ENCODE measurements around the gene BCOR.

The BCOR gene

GRCh38 chrX:40096395-40097091 is 1.2 kb downstream of the BCOR start:
- DNase-seq: no peak

DNA sequence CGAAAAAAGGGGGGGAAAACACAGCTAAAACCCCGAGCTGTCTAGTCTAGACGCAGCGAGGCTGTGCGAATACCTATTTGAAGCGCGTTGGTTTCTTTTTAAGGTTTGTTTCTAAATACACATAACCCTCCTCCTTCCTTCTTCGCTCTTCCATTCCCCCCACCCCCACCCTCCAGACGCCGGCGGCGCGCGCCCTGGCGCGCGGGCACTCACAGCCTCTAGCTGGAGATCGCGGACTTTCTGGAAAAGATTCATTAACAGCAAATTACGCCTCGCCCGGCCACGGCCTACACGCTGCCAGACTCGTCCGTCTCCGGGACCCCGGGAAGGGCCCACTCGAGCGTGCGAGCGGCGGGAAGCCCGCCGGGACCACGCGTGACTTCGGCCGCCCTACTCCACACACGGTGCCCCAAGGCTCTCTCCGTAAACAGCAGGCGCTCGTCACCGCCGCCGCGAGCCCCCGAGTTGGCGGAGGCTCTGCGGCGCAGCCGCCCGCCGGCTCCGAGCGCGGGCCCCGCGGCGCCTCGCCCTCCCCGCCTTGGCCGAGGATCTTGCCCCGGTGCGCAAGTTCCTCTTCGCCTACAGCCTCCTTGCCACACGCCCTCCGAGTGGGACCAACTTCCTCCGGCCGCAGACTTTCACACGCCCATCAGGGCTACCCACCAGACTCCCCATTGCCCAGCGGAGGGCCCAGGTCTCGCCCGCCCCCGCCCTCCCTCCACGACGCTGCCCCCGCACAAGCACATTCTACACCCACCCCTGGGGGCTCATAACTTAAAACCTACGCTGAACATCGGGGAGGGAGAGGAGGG is 2.0 kb downstream of the BCOR start:
- DNase-seq: no peak

GRCh38 chrX:40094900-40095582 is 2.7 kb downstream of the BCOR start:
- DNase-seq: no peak

GRCh38 chrX:40094041-40094899 is 3.5 kb downstream of the BCOR start:
- DNase-seq: no peak

DNA sequence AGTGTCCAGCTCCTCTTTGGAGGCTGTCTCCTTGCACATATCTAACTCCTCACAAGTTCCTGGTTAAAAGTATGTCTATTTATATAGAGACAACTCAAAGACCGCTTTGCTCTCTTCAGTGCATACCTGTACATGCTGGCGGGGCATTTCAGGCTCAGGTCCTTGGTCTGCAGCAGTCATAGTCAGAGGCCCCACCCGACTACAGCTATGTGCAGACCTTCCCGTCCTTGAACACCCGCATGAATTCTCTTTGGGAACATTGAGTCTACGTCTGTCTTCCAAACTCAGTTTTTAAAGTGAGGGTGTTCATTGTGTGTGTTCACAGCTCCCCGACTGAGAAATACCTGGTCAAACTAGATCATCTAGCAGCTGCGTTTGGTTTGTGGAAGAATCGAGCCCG is 4.2 kb downstream of the BCOR start:
- no peak for DNase-seq

DNA sequence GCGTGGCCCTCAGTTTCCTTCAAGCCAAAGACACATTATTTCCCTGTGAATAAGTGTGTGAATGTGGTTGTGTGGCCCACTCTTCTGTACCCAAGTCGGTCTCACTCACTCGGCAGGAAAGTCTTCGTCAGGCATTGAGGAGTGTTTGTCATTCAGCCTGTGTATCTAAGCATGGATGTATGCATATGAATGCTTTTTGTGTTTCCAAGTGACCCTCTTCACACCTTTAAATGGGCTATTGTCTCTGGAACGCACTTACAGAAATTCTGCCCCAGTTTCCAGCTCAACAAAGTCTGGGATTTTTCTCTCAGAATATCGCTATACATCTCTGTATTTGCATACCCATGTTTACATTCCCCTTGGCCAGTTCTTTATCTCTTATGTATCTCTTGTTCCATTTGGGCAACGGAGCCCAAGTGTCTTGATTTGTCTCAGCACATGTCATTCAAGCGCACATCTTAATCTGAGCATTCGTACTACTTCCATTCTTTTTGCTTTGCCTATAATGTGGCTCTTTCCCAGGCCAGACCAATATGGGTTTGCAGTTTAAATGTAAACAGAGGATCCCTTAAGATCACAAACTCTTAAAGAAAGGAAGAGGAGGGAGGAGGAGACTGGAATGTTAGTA is 4.8 kb downstream of the BCOR start:
- DNase-seq: no peak

- DNase-seq: no peak
Observed at GRCh38 chrX:40091691-40092421, 5.9 kb downstream of the BCOR start.

DNA sequence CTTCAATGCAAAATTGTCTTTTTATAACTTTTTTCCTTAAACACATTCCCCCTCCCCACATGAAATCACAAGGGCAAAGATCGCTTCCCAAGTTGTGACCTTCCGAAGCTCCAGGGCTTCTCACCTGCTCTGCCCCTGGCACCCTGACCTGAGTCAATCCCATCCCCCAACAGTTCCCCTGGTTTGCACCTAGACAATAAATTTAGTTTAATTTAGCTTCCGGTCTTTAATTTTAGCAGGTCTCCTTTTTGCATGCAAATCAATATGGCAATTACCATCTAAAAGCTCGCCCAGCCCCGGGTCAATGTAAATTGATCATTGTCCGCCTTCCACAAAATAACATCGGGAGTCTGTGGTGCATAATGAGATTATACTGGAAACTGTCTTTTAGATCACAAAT is 6.8 kb downstream of the BCOR start:
- no peak for DNase-seq

- DNase-seq: no peak
Observed at GRCh38 chrX:40090050-40090804, 7.5 kb downstream of the BCOR start.

- no peak for DNase-seq
Observed at GRCh38 chrX:40088803-40089540, 8.8 kb downstream of the BCOR start.

GRCh38 chrX:40088299-40088625 is 9.5 kb downstream of the BCOR start:
- DNase-seq: no peak

DNA sequence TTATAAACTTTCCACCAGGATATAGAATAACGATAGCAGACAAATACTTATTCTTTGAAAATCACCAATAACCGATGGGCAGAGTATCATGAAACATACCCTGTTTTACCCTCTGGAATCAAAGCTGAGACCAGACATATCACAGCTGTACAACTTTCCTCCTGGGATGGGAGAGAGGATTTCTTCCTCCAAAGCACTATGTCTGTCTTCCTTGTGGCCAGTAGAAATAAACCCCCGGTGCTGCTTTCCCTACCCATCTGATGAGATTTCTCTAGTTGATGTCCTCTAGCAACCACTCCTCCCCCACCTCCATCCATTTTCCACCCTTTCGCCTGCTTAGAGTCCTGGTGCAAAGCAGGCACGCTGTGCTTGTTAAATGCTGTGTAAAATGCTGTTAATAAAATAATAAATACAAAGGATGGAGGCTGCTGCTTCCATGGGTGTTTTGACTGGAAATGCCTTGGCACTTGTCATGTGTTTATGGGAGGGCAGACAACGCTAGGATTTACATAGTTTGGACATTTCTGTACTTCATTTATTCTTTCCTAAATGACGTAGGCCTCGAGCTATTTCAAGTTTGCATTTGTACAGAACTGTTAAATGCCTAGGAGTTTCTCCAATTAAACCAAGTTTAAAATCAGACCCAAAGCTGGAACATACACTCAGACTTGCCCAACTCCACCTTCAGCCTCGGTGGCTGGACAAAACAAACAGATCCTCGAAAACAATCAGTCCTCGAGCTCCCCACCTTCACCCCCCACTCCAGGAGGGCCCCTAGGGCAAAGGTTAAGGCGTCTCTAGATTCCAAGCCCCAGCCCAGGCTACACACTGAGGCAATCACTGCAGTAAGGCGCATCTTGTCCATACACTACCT is 10.1 kb downstream of the BCOR start:
- no peak for DNase-seq

DNA sequence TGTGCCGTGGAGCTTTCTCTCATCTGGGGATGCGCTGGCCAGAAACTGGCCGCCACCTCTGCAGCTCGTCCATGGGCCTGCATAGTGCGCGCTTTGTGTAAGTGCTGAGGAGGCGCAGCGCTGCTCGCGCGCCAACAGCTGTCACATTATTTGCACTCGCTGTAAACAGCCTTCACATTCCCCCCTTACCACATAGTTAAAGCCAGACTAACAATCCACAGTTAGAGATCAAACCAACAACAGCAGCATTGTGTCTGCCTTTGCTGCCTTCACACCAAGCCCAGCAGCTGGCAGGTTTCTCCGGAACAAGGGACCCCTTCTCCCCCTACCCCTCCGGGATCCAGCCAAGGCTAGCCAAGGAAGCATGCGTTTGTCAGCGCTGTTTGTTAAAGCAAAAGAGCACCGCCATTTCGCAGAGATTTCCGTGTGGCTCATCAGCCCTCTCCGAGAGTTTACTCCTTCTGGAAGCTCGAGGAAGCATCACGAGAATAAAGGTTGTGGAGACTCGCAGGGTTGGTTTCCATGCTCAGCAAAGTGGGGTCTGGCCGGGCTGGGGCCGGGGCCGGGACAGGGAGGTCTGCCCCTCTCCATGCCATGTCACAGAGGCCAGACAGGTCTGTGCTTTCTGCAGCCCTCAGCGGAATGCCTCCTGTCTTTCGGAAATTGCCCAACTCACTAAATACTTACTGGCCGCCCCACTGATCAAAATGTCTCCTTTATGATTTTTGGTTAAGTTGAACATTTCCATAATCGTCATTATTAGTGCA is 11.0 kb downstream of the BCOR start:
- no peak for DNase-seq

DNA sequence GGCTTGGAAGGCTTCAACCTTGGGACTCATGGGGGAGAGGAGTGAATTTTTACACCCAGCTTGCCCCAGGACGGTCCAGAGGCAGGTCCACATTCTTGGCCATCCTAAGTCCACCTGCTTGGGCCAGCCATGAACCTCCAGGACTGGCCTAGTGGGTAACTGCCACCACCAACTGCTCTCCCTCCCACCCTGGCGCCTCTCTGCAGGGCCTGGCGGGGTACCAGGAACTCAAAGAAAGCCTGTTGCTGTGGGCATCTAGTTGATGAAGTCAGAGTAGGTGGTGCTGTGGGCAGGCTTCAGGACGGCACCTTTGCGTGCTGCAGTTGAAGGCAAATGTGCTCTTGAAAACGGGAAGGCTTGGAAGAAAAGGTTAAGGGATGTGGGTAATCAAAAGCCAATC is 12.0 kb downstream of the BCOR start:
- no peak for DNase-seq

- no peak for DNase-seq
Observed at GRCh38 chrX:40085102-40085551, 12.6 kb downstream of the BCOR start.

GRCh38 chrX:40084471-40085101 is 13.2 kb downstream of the BCOR start:
- DNase-seq: no peak

DNA sequence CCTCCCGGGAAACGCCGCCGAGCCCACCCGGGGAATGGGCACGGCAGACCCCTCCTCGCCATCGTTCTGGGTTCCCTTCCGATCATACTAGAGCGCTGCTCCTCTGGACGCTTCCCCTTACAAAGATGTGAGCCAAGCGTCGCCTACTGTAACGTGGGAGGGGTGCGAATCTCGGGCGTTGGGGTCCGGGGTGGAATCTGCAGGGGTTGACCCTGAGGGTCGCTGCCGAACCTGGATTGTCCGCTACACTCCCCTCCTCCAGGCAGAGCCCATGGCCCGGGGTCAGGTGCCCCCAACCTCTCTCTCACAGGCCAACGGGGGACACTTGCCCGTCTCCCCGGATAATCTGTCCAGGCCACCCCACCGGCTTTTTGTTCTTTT is 13.8 kb downstream of the BCOR start:
- DNase-seq: no peak

All from SHP77 treated with DMSO at 0.1 percent for 48 hours (cell line).